Right lobe of liver (tissue), 4 donors: ENCODE measurements around the gene HSPA1A.

ENCODE experiments used
- CTCF ChIP-seq, 4 donors: fragments of 200-600 bp in 3 of 4; fragments of 450-650 bp in 1 of 4; IDR thresholded peaks; one replicate each; pipeline versions ENCODE4 v1.5.1 to v1.8.0; 2016 to 2022; ENCODE audit warnings: antibody characterized with exemption in 4 of 4, mild to moderate bottlenecking in 2 of 4
- POLR2A ChIP-seq: fragments of 450-650 bp; IDR thresholded peaks from one replicate; pipeline ENCODE4 v1.6.1; 2017; ENCODE audit warnings: antibody characterized with exemption, mild to moderate bottlenecking
- donor health status: DM: no; HTN: no; CAD: no.
- donor health status: DM: no; HTN: no; CAD: no.
- donor health status: DM: no; HTN: yes; CAD: no.

- TF ChIP-seq POLR2A (no peak), CTCF (IDR thresholded peaks at IDR 0.05) (no peak)
Observed at GRCh38 chr6:31778999-31779885, 36.1 kb upstream of the HSPA1A start.
